Fibroblast of lung (primary cell): ENCODE results near the gene LANCL1. TPM values are rescaled to one million over a fixed set of nuclear protein-coding genes. Genes with fewer than 3 reads are reported as not detected.

ENCODE experiments used
- DNase-seq, 2 donors: peaks; one replicate each; pipeline versions ENCODE4 v3.0.0 to v3.0.0-alpha.2; 2010; ENCODE audit warnings: low read depth in 2 of 2
- H2AFZ ChIP-seq: 2 replicates; pipeline ENCODE4 v1.5.1; 2012; ENCODE audit warnings: low read length, control low read depth, inconsistent platforms
- H3K27ac ChIP-seq: 2 replicates; pipeline ENCODE4 v1.5.1; 2011; ENCODE audit warnings: low read length, control low read depth; ENCODE audit not compliant: insufficient read depth
- H3K27me3 ChIP-seq: 2 replicates; pipeline ENCODE4 v1.5.1; 2011; ENCODE audit warnings: mild to moderate bottlenecking, low read length; ENCODE audit not compliant: control insufficient read depth, insufficient read depth
- H3K36me3 ChIP-seq: 2 replicates; pipeline ENCODE4 v1.5.1; 2011; ENCODE audit warnings: low read length; ENCODE audit not compliant: control insufficient read depth, insufficient read depth
- H3K4me1 ChIP-seq: 2 replicates; pipeline ENCODE4 v1.5.1; 2011; ENCODE audit warnings: low read length; ENCODE audit not compliant: control insufficient read depth, insufficient read depth; ENCODE audit errors: extremely low read depth
- H3K4me2 ChIP-seq: 2 replicates; pipeline ENCODE4 v1.5.1; 2011; ENCODE audit warnings: low read length, control low read depth; ENCODE audit not compliant: insufficient read depth; ENCODE audit errors: extremely low read depth
- H3K4me3 ChIP-seq, 4 experiments: fragments of 200-600 bp in 1 of 4; sonication (generic) in 1 of 4; replicated peaks in 1 of 4; 2 replicates each; pipeline ENCODE4 v1.5.1; 2011 to 2016; ENCODE audit warnings: low read length in 4 of 4, low read depth in 3 of 4, mild to moderate bottlenecking in 3 of 4, control low read depth in 2 of 4, inconsistent platforms in 1 of 4, mixed read lengths in 1 of 4; ENCODE audit not compliant: insufficient read depth in 1 of 4; ENCODE audit errors: control extremely low read depth in 1 of 4
- H3K79me2 ChIP-seq: 2 replicates; pipeline ENCODE4 v1.5.1; 2012; ENCODE audit warnings: mild to moderate bottlenecking, low read length, inconsistent platforms; ENCODE audit not compliant: control insufficient read depth, insufficient read depth
- H3K9ac ChIP-seq: 2 replicates; pipeline ENCODE4 v1.5.1; 2011; ENCODE audit warnings: mild to moderate bottlenecking, low read length, control low read depth; ENCODE audit not compliant: insufficient read depth
- H3K9me3 ChIP-seq: 2 replicates; pipeline ENCODE4 v1.5.1; 2012; ENCODE audit warnings: low read depth, low read length; ENCODE audit not compliant: control insufficient read depth, insufficient read depth
- H4K20me1 ChIP-seq: 2 replicates; pipeline ENCODE4 v1.5.1; 2011; ENCODE audit warnings: low read length; ENCODE audit not compliant: control insufficient read depth, insufficient read depth; ENCODE audit errors: extremely low read depth
- CTCF ChIP-seq, 2 donors: IDR thresholded peaks in 1 of 2; conservative IDR thresholded peaks in 1 of 2; 1 replicate in 1 of 2; 2 replicates in 1 of 2; pipeline ENCODE4 v1.5.1; 2011 to 2012; ENCODE audit warnings: low read length in 2 of 2, control low read depth in 1 of 2, inconsistent platforms in 1 of 2, low read depth in 1 of 2, mild to moderate bottlenecking in 1 of 2
- EZH2 ChIP-seq: IDR thresholded peaks from 2 replicates; pipeline ENCODE4 v1.5.1; 2012; ENCODE audit warnings: low read length, control low read depth, mild to moderate bottlenecking; ENCODE audit errors: missing control alignments
- polyA plus RNA-seq, 2 donors: library from polyadenylated mRNA; depleted of rRNA in 1 of 2; stranded (reverse) in 1 of 2; unstranded in 1 of 2; fragments of >200 nt; gene quantifications; 2 replicates each; pipeline ENCODE4 v1.2.1, GENCODE V29; 2011 to 2012; ENCODE audit warnings: missing spikeins in 1 of 2
- total RNA-seq: library from RNA; depleted of rRNA; stranded (reverse); fragments of >200 nt; gene quantifications from 2 replicates; pipeline ENCODE4 v1.2.1, GENCODE V29; 2014

The LANCL1 gene
- total and polyA plus RNA-seq, 2 donors (not counting 1 experiment from before 2014, with no cell fraction given): 56.1 to 71.8 TPM

GRCh38 chr2:210410542-210410941, 66.0 kb downstream of the LANCL1 start:
- TF ChIP-seq CTCF (conservative IDR thresholded peaks at IDR 0.05 in 1 of 2, IDR thresholded peaks at IDR 0.05 in 1 of 2; ENCODE audit: low read depth in 1 of 2, low read length in 2 of 2) (no peak), EZH2 (no peak)
- no peak overlapping the region for H3K4me2 ChIP-seq
- no peaks in the 10 kb centered on the region for H3K36me3 ChIP-seq

GRCh38 chr2:210399440-210400041, 77.0 kb downstream of the LANCL1 start:
- H3K79me2 ChIP-seq: no peaks in the 10 kb centered on the region

More at GRCh38 chr2:210410542-210410941, 66.0 kb downstream of the LANCL1 start:
- Histone ChIP-seq H3K9ac (no peak overlapping the region), H3K4me3 (no peak overlapping the region), H3K4me1 (no peaks in the 10 kb centered on the region), H3K27me3 (no peaks in the 10 kb centered on the region), H3K27ac (no peak overlapping the region), H3K79me2 (no peaks in the 10 kb centered on the region), H3K9me3 (no peaks in the 10 kb centered on the region), H2AFZ (no peak overlapping the region), H4K20me1 (no peaks in the 10 kb centered on the region)
- no peak for DNase-seq

GRCh38 chr2:210392469-210392881, 84.1 kb downstream of the LANCL1 start:
- no peaks in the 10 kb centered on the region for H3K36me3 ChIP-seq
- DNase-seq: no peak
- H3K27me3 ChIP-seq: no peaks in the 10 kb centered on the region
- no peaks in the 10 kb centered on the region for H3K9me3 ChIP-seq
- H3K9ac ChIP-seq: no peak overlapping the region
- no peak overlapping the region for H3K4me3 ChIP-seq
- no peaks in the 10 kb centered on the region for H4K20me1 ChIP-seq
- no peaks in the 10 kb centered on the region for H3K79me2 ChIP-seq
- TF ChIP-seq CTCF (conservative IDR thresholded peaks at IDR 0.05 in 1 of 2, IDR thresholded peaks at IDR 0.05 in 1 of 2; ENCODE audit: low read depth in 1 of 2, low read length in 2 of 2) (no peak), EZH2 (no peak)
- no peaks in the 10 kb centered on the region for H3K4me1 ChIP-seq
- no peak overlapping the region for H2AFZ ChIP-seq
- no peak overlapping the region for H3K27ac ChIP-seq
- no peak overlapping the region for H3K4me2 ChIP-seq

More at GRCh38 chr2:210399440-210400041, 77.0 kb downstream of the LANCL1 start:
- no peaks in the 10 kb centered on the region for H3K9me3 ChIP-seq
- no peak overlapping the region for H2AFZ ChIP-seq
- H3K9ac ChIP-seq: no peak overlapping the region
- no peaks in the 10 kb centered on the region for H3K36me3 ChIP-seq
- TF ChIP-seq EZH2 (no peak), CTCF (conservative IDR thresholded peaks at IDR 0.05 in 1 of 2, IDR thresholded peaks at IDR 0.05 in 1 of 2; ENCODE audit: low read depth in 1 of 2, low read length in 2 of 2) (peak in 1 of 2 donors; percentile 36)
- H3K4me1 ChIP-seq: no peaks in the 10 kb centered on the region
- H3K4me2 ChIP-seq: no peak overlapping the region
- H3K4me3 ChIP-seq: no peak overlapping the region
- no peaks in the 10 kb centered on the region for H3K27me3 ChIP-seq
- H4K20me1 ChIP-seq: no peaks in the 10 kb centered on the region
- no peak overlapping the region for H3K27ac ChIP-seq
- DNase-seq: peak; percentile 5 to 42
